NCI-H2107 (cell line): ENCODE measurements around the gene POLR1C.
"Not testable (repeated sequence)": the region's sequence is repeated elsewhere in the genome, so short reads cannot be mapped to it uniquely, and the experiment has no call there.

ENCODE experiments used
- DNase-seq: peaks from one replicate; lab custom pipeline; 2025; lab: John Stamatoyannopoulos, UW

POLR1C gene

GRCh38 chr6:43492673-43493072 lies 24.2 kb upstream of the POLR1C start:
- DNase-seq = no peak

GRCh38 chr6:43493230-43493629 lies 23.7 kb upstream of the POLR1C start:
- no peak for DNase-seq

- no peak for DNase-seq
Measured at GRCh38 chr6:43493833-43494232, 23.1 kb upstream of the POLR1C start.

- no peak for DNase-seq
Measured at GRCh38 chr6:43494321-43494720, 22.6 kb upstream of the POLR1C start.

GRCh38 chr6:43494766-43495165 lies 22.1 kb upstream of the POLR1C start:
- DNase-seq = no peak

GRCh38 chr6:43495409-43495941 lies 21.4 kb upstream of the POLR1C start:
- DNase-seq = no peak

- no peak for DNase-seq
Measured at GRCh38 chr6:43496370-43497128, 20.3 kb upstream of the POLR1C start.

GRCh38 chr6:43497129-43497396 lies 19.8 kb upstream of the POLR1C start:
- DNase-seq = no peak

- DNase-seq = no peak
Measured at GRCh38 chr6:43497689-43498088, 19.2 kb upstream of the POLR1C start.

- DNase-seq = not testable (repeated sequence)
Measured at GRCh38 chr6:43498291-43498690, 18.6 kb upstream of the POLR1C start.

GRCh38 chr6:43499028-43499815 lies 17.7 kb upstream of the POLR1C start:
- DNase-seq = no peak

- DNase-seq = no peak
Measured at GRCh38 chr6:43500921-43501320, 16.0 kb upstream of the POLR1C start.

- no peak for DNase-seq
Measured at GRCh38 chr6:43502666-43503065, 14.2 kb upstream of the POLR1C start.

GRCh38 chr6:43503443-43503842 lies 13.4 kb upstream of the POLR1C start:
- DNase-seq = no peak

GRCh38 chr6:43504756-43505593 lies 11.9 kb upstream of the POLR1C start:
- no peak for DNase-seq

GRCh38 chr6:43505718-43506117 lies 11.2 kb upstream of the POLR1C start:
- DNase-seq = no peak

GRCh38 chr6:43506171-43506570 lies 10.7 kb upstream of the POLR1C start:
- DNase-seq = no peak

- no peak for DNase-seq
Measured at GRCh38 chr6:43506667-43507471, 10.0 kb upstream of the POLR1C start.

GRCh38 chr6:43508481-43509141 lies 8.3 kb upstream of the POLR1C start:
- no peak for DNase-seq

GRCh38 chr6:43509142-43509983 lies 7.5 kb upstream of the POLR1C start:
- DNase-seq = no peak
